H9 (cell line): ENCODE data around the gene PRPH2. TPM values are rescaled to one million over a fixed set of nuclear protein-coding genes. Genes with fewer than 3 reads are reported as not detected.
A peak's percentile ranks its signal among the peaks of the same experiment; 100 is the strongest.

ENCODE experiments used
- DNase-seq: peaks from one replicate; pipeline ENCODE4 v3.0.0-alpha.2; 2017
- H2AFZ ChIP-seq: one replicate; pipeline ENCODE4 v1.6.1; 2013; ENCODE audit warnings: mild to moderate bottlenecking, low read length, control low read depth, moderate library complexity
- H2AK5ac ChIP-seq: 2 replicates; pipeline ENCODE4 v1.6.1; 2013; ENCODE audit warnings: low read length, control low read depth, mixed read lengths; ENCODE audit not compliant: insufficient read length
- H2BK120ac ChIP-seq: one replicate; pipeline ENCODE4 v1.6.1; 2013; ENCODE audit warnings: low read depth, mild to moderate bottlenecking, low read length, control low read depth, inconsistent platforms; ENCODE audit not compliant: poor library complexity, severe bottlenecking
- H2BK12ac ChIP-seq: 2 replicates; pipeline ENCODE4 v1.6.1; 2013; ENCODE audit warnings: low read length, control low read depth, mixed read lengths, low read depth; ENCODE audit not compliant: insufficient read length
- H2BK15ac ChIP-seq: 2 replicates; pipeline ENCODE4 v1.6.1; 2013; ENCODE audit warnings: low read depth, low read length, control low read depth
- H2BK20ac ChIP-seq: one replicate; pipeline ENCODE4 v1.6.1; 2013; ENCODE audit warnings: low read depth, mild to moderate bottlenecking, low read length, control low read depth, inconsistent platforms; ENCODE audit not compliant: poor library complexity, severe bottlenecking
- H2BK5ac ChIP-seq: 2 replicates; pipeline ENCODE4 v1.6.1; 2013; ENCODE audit warnings: low read length, control low read depth, mixed read lengths; ENCODE audit not compliant: insufficient read length
- H3K14ac ChIP-seq: 2 replicates; pipeline ENCODE4 v1.6.1; 2013; ENCODE audit warnings: low read length, control low read depth; ENCODE audit not compliant: insufficient read depth
- H3K18ac ChIP-seq: 2 replicates; pipeline ENCODE4 v1.6.1; 2013; ENCODE audit warnings: low read depth, mild to moderate bottlenecking, mixed read lengths, low read length, control low read depth; ENCODE audit not compliant: insufficient read length
- H3K23ac ChIP-seq: 2 replicates; pipeline ENCODE4 v1.6.1; 2013; ENCODE audit warnings: low read length, control low read depth, mixed read lengths, low read depth; ENCODE audit not compliant: insufficient read length
- H3K23me2 ChIP-seq: 2 replicates; pipeline ENCODE4 v1.6.1; 2013; ENCODE audit warnings: low read depth, mild to moderate bottlenecking, mixed read lengths, low read length, control low read depth; ENCODE audit not compliant: insufficient read length, poor library complexity, severe bottlenecking
- H3K27ac ChIP-seq: 2 replicates; pipeline ENCODE4 v1.5.1; 2013; ENCODE audit warnings: low read length, control low read depth, mixed read lengths, low read depth; ENCODE audit not compliant: insufficient read length
- H3K27me3 ChIP-seq: 2 replicates; pipeline ENCODE4 v1.6.1; 2013; ENCODE audit warnings: low read length, control low read depth, inconsistent platforms; ENCODE audit not compliant: insufficient read depth
- H3K4ac ChIP-seq: 2 replicates; pipeline ENCODE4 v1.6.1; 2013; ENCODE audit warnings: low read depth, mild to moderate bottlenecking, control low read depth, inconsistent platforms, low read length, moderate library complexity
- H3K4me1 ChIP-seq: 2 replicates; pipeline ENCODE4 v1.6.1; 2013; ENCODE audit warnings: low read length, control low read depth, inconsistent platforms; ENCODE audit not compliant: insufficient read depth
- H3K4me2 ChIP-seq: 2 replicates; pipeline ENCODE4 v1.6.1; 2013; ENCODE audit warnings: low read length, control low read depth, mixed read lengths; ENCODE audit not compliant: insufficient read length, insufficient read depth
- H3K56ac ChIP-seq: 2 replicates; pipeline ENCODE4 v1.6.1; 2013; ENCODE audit warnings: low read depth, mild to moderate bottlenecking, mixed read lengths, low read length, control low read depth; ENCODE audit not compliant: insufficient read length
- H3K79me1 ChIP-seq: 2 replicates; pipeline ENCODE4 v1.6.1; 2013; ENCODE audit warnings: low read depth, mild to moderate bottlenecking, moderate library complexity, low read length, control low read depth, inconsistent platforms; ENCODE audit not compliant: insufficient read depth, poor library complexity, severe bottlenecking
- H3K79me2 ChIP-seq: 2 replicates; pipeline ENCODE4 v1.6.1; 2013; ENCODE audit warnings: low read length, control low read depth, inconsistent platforms; ENCODE audit not compliant: insufficient read depth
- H3K9ac ChIP-seq: 2 replicates; pipeline ENCODE4 v1.6.1; 2013; ENCODE audit warnings: low read length, control low read depth, mixed read lengths; ENCODE audit not compliant: insufficient read length; ENCODE audit errors: extremely low read depth
- H3K9me3 ChIP-seq: one replicate; pipeline ENCODE4 v1.6.1; 2013; ENCODE audit warnings: low read depth, low read length, inconsistent platforms; ENCODE audit not compliant: control insufficient read depth
- H3T11ph ChIP-seq: one replicate; pipeline ENCODE4 v1.6.1; 2013; ENCODE audit warnings: mild to moderate bottlenecking, low read length, control low read depth, inconsistent platforms
- H4K20me1 ChIP-seq: one replicate; pipeline ENCODE4 v1.6.1; 2013; ENCODE audit not compliant: control insufficient read depth, insufficient read length, insufficient read depth
- H4K5ac ChIP-seq: 2 replicates; pipeline ENCODE4 v1.6.1; 2013; ENCODE audit warnings: low read depth, mild to moderate bottlenecking, mixed read lengths, low read length, control low read depth; ENCODE audit not compliant: insufficient read length
- H4K8ac ChIP-seq: replicated peaks from 2 replicates; pipeline ENCODE4 v1.6.1; 2013; ENCODE audit warnings: low read length, control low read depth, mixed read lengths, low read depth; ENCODE audit not compliant: insufficient read length
- H4K91ac ChIP-seq: 2 replicates; pipeline ENCODE4 v1.6.1; 2013; ENCODE audit warnings: low read depth, mild to moderate bottlenecking, moderate library complexity, mixed read lengths, low read length, control low read depth; ENCODE audit not compliant: insufficient read length
- H3K27ac Mint-ChIP-seq, 3 experiments: 2 replicates in 2 of 3; 3 replicates in 1 of 3; pipeline ENCODE4 v1.8.0; 2020 to 2021; ENCODE audit warnings: mixed read lengths in 3 of 3, mild to moderate bottlenecking in 1 of 3, moderate library complexity in 1 of 3
- H3K27me3 Mint-ChIP-seq: 2 replicates; pipeline ENCODE4 v1.8.0; 2021; ENCODE audit warnings: low read depth, mild to moderate bottlenecking, moderate library complexity, mixed read lengths
- H3K36me3 Mint-ChIP-seq, 3 experiments: 2 replicates in 2 of 3; 3 replicates in 1 of 3; pipeline ENCODE4 v1.8.0; 2020 to 2021; ENCODE audit warnings: low read depth in 3 of 3, mixed read lengths in 3 of 3; ENCODE audit not compliant: insufficient read depth in 1 of 3
- H3K4me1 Mint-ChIP-seq, 2 experiments: 2 replicates each; pipeline ENCODE4 v1.8.0; 2020; ENCODE audit warnings: mixed read lengths in 2 of 2
- H3K4me3 Mint-ChIP-seq, 2 experiments: 2 replicates in 1 of 2; 3 replicates in 1 of 2; pipeline ENCODE4 v1.8.0; 2020 to 2021; ENCODE audit warnings: mild to moderate bottlenecking in 2 of 2, mixed read lengths in 2 of 2, moderate library complexity in 1 of 2
- H3K9me3 Mint-ChIP-seq, 2 experiments: 2 replicates in 1 of 2; 3 replicates in 1 of 2; pipeline ENCODE4 v1.8.0; 2020; ENCODE audit warnings: mild to moderate bottlenecking in 2 of 2, mixed read lengths in 2 of 2, moderate library complexity in 1 of 2
- WGBS: extraction: QIAGEN DNeasy Blood & Tissue Kit; methylation state at CpG from one replicate; pipeline ENCODE4 v1.1.7; 2013; ENCODE audit warnings: missing lambda C conversion rate, low lambda C conversion rate, mixed read lengths; ENCODE audit not compliant: insufficient read length; ENCODE audit errors: extremely low coverage; 5-methylcytosine and 5-hydroxymethylcytosine counted together
- total RNA-seq: library from RNA; stranded (reverse); gene quantifications from 2 replicates; pipeline ENCODE4 v1.2.1, GENCODE V29; 2021
- TF ChIP-seq, protein P1 (sequence below): fragments of 200-600 bp; sonication (generic); conservative IDR thresholded peaks from 3 replicates; pipeline ENCODE4 v1.8.0; 2021; ENCODE audit warnings: antibody characterized with exemption, mild to moderate bottlenecking

The PRPH2 gene
- total RNA-seq, 1 experiment from 2014 or later = 0.31 TPM

DNA sequence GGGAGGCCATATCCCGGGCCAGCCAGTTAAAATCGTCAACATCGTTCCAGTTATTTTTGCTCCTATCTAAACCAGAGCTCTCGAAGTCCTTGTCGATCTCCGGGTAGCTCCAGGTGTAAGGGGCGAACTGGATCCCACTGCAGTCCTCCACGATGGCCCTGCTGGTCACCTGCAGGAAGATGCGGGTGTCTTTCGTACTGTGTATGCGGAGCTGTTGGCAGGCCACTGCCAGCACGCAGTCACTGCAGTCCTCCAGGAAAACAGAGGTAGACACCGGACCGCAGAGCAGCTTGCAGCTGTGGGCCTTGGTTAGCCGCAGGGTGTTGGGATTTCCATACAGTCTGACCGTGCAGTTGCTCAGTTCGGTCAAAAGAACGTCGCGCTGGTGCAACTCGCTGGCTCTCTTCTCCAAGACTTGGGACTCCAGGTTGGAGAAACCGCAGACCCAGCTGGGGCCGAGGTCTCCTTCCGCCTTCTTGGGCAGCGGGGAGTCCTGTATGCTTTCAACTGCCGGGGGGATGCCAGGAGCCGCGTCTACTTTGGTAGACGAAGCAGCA, 22.8 kb upstream of the PRPH2 start:
- Histone ChIP-seq H3K79me1 (peaks cover 8% of the 10 kb centered on the region), H2BK120ac (no peak overlapping the region), H2AFZ (no peak overlapping the region), H4K8ac (no peak overlapping the region), H3K27ac (no peak overlapping the region), H2BK5ac (no peak overlapping the region), H2BK20ac (no peak overlapping the region), H3K27me3 (no peaks in the 10 kb centered on the region), H4K5ac (no peak overlapping the region), H3K9me3 (no peaks in the 10 kb centered on the region), H3K14ac (peak overlapping the region; percentile 94), H3K4me1 (no peaks in the 10 kb centered on the region), H2BK12ac (no peak overlapping the region), H3K56ac (no peak overlapping the region), H2BK15ac (no peak overlapping the region), H3K4me2 (peak overlapping the region; percentile 90), H3K18ac (peak overlapping the region; percentile 89), H4K20me1 (no peaks in the 10 kb centered on the region), H3T11ph (no peak overlapping the region), H3K23ac (no peak overlapping the region), H3K23me2 (peaks cover 23% of the 10 kb centered on the region), H3K9ac (peak overlapping the region; percentile 98), H4K91ac (no peak overlapping the region), H3K79me2 (peaks cover 6% of the 10 kb centered on the region; the same call in 1 of the 2 replicates), H3K4ac (no peak overlapping the region), H2AK5ac (no peak overlapping the region)
- no CpG with 5 or more reads among the region's 29 CpGs for WGBS
- peaks cover 2 to 4% (median 4%) of the 10 kb centered on the region in 3 experiments; a peak in 6 of 7 replicates for H3K36me3 Mint-ChIP-seq
- peak; percentile 42 for DNase-seq
- peak overlapping the region; percentile 98 to 100 for H3K4me3 Mint-ChIP-seq
- H3K27me3 Mint-ChIP-seq = no peaks in the 10 kb centered on the region
- H3K27ac Mint-ChIP-seq = peak overlapping the region in 2 of 3 experiments; percentile 35 to 74; a peak in 3 of 7 replicates
- H3K9me3 Mint-ChIP-seq = no peaks in the 10 kb centered on the region
- TF ChIP-seq, protein P1, sequence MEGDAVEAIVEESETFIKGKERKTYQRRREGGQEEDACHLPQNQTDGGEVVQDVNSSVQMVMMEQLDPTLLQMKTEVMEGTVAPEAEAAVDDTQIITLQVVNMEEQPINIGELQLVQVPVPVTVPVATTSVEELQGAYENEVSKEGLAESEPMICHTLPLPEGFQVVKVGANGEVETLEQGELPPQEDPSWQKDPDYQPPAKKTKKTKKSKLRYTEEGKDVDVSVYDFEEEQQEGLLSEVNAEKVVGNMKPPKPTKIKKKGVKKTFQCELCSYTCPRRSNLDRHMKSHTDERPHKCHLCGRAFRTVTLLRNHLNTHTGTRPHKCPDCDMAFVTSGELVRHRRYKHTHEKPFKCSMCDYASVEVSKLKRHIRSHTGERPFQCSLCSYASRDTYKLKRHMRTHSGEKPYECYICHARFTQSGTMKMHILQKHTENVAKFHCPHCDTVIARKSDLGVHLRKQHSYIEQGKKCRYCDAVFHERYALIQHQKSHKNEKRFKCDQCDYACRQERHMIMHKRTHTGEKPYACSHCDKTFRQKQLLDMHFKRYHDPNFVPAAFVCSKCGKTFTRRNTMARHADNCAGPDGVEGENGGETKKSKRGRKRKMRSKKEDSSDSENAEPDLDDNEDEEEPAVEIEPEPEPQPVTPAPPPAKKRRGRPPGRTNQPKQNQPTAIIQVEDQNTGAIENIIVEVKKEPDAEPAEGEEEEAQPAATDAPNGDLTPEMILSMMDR = no peak
- peaks cover 12 to 20% of the 10 kb centered on the region in 2 experiments for H3K4me1 Mint-ChIP-seq
